GM15510 (cell line): ENCODE data around the gene PPTC7.

Source experiments
- POLR2A ChIP-seq: IDR thresholded peaks from 3 replicates; pipeline ENCODE4 v1.6.1; 2011; ENCODE audit warnings: borderline replicate concordance; ENCODE audit not compliant: insufficient read length; ENCODE audit errors: extremely low read depth

PPTC7 gene, protein sequence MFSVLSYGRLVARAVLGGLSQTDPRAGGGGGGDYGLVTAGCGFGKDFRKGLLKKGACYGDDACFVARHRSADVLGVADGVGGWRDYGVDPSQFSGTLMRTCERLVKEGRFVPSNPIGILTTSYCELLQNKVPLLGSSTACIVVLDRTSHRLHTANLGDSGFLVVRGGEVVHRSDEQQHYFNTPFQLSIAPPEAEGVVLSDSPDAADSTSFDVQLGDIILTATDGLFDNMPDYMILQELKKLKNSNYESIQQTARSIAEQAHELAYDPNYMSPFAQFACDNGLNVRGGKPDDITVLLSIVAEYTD

GRCh38 chr12:110583137-110584059, at the start of gene PPTC7:
PPTC7 (minus strand) TSS chr12:110583318; CDS start chr12:110583031, 287 bp downstream.
- peak; percentile 92 for TF ChIP-seq POLR2A

GRCh38 chr12:110627500-110628195, 44.5 kb upstream of the PPTC7 start:
- TF ChIP-seq POLR2A: no peak

- no peak for TF ChIP-seq POLR2A
Measured at GRCh38 chr12:110622582-110622981, 39.5 kb upstream of the PPTC7 start.

GRCh38 chr12:110619534-110619953, 36.4 kb upstream of the PPTC7 start:
- TF ChIP-seq POLR2A: no peak

DNA sequence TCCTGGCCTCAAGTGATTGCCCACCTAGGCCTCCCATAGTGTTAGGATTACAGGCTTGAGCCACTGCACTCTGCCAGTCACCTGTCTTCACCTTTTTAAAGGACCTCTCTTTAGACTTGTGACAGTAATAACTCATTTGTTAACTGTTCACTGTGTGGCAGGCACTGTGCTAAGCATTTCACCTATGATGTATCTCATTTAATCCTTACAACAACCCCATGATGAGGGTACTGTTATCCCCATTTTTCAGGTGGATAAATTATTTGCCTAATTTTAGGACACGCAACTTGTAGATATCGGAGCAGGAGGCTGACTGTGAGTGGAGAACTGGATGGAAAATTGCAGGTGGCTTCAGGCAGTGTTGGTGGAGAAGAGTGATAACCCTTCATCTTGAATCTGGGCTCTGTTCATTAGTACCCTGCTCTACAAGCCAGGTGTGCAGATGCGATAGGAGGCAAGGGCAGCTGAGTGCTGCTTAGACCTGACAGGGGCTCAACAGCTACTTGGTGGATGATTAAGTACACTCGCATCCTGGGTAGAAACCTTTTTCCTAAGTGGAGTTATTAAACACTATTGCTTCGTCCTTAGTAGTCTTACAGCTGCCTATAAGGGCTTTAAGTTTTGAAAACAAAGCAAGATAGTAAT, 33.5 kb upstream of the PPTC7 start:
- no peak for TF ChIP-seq POLR2A

GRCh38 chr12:110615171-110615570, 32.1 kb upstream of the PPTC7 start:
- TF ChIP-seq POLR2A: no peak

DNA sequence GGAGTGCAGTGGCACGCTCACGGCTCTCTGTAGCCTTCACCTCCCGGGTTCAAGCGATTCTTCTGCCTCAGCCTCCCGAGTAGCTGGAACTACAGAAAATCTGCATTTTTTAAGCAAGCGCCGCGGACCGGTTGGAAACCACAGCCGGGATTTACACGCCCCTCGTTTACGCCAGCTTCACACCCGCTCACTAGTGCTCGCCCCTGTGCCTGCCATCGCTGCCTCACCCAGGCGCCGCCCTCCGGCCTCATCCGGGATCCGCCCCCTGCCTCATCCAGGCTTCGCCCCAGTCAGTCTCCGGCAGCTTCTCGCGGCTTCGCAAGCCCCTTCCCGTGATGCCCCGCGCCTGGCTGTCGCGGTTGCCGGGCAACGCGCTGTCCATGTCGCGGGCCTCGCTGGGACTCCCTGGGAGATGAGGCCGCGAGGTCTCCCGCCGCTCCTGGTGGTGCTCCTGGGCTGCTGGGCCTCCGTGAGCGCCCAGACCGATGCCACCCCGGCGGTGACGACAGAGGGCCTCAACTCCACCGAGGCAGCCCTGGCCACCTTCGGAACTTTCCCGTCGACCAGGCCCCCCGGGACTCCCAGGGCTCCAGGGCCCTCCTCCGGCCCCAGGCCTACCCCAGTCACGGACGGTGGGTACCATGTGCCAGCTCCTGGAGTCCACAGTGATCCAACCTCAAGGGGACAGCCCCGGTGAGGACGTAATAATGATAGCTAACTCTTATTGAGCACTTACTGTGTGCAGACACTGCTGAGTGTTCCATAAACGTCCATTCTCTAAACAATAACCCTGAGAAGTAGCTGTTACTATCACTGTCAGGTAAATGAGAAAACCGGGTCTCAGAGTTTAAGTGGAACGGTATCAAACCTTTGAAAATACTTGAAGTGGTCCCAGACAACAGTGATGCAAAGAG, 30.9 kb upstream of the PPTC7 start, which contains the start of gene TCTN1:
TCTN1 (plus strand) TSS at position 359 of the 914 bp plus-strand sequence; CDS start at position 413, 54 bp downstream.
- peak; percentile 91 for TF ChIP-seq POLR2A

DNA sequence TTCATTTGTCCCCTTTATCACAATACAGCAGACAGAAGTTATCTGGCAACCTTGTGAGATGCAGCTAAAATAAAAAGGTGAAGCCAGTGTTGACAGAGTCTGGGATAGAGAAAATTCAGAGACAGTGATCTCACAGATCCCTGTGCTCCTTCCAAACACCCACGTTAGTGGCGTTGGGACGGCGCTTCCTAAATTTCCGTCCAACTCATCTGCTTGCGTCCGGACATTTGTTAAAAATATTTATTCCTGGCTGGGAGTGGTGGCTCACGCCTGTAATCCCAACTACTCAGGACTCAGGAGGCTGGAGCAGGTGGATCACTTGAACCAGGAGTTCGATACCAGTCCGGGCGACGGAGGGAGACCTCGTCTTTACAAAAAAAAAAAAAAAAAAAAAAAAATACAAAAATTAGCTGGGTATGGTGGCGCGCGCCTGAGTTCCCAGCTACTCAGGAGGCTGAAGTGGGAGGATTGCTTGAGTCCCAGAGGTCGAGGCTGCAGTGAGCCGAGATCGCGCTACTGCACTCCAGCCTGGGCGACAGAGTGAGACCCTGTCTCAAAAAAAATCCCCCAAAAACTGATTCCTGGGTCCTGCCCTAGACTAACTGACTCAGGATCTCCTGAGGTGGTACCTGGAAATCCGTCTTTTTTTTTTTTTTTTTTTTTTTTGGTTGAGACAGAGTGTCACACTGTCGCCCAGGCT, 30.1 kb upstream of the PPTC7 start:
- TF ChIP-seq POLR2A: no peak

DNA sequence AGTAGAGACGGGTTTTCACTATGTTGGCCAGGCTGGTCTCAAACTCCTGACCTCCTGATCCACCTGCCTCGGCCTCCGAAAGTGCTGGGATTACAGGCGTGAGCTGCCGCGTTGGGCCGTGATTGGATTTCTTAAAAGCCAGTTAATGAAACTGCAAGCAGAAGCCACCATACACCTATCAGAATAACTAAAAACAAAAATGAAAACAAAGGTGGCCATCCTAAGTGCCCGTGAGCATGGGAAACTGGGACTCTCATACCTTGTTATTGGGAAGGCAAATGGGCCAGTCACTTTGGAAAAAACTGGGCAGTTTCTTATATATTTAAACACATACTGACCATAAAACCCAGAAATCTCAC, 23.1 kb upstream of the PPTC7 start:
- no peak for TF ChIP-seq POLR2A

GRCh38 chr12:110600254-110600653, 17.1 kb upstream of the PPTC7 start:
- TF ChIP-seq POLR2A: no peak

DNA sequence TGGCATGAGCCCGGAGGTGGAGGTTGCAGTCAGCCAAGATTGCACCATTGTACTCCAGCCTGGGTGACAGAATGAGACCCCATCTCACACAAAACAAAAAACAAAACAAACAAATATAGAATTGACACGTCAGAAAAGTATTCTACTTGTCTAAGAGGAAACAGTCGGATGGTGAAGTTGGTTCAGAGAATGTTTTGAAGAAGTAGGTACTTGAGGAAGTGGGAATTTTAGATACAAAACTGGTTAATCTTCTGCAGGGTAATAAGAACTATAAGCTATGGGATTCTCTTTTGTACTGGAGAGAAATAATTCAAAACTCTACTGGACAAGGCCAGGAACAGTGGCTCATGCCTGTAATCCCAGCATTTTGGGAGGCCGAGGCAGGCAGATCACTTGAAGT, 16.2 kb upstream of the PPTC7 start:
- no peak for TF ChIP-seq POLR2A

DNA sequence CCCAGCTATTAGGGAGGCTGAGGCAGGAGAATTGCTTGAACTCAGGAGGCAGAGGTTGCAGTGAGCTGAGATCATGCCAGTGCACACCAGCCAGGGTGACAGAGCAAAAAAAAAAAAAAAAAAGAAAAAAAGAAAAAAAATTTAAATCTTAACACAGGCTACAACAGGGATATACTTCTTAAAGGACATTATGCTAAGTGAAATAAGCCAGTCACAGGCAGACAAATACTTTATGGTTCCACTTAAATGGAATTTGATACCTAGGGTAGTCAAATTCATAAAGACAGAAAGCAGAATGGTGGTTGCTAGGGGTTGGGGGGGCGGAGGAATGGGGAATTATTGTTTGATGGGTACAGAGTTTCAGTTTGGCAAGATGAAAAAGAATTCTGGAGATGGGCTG, 14.8 kb upstream of the PPTC7 start:
- TF ChIP-seq POLR2A: no peak

DNA sequence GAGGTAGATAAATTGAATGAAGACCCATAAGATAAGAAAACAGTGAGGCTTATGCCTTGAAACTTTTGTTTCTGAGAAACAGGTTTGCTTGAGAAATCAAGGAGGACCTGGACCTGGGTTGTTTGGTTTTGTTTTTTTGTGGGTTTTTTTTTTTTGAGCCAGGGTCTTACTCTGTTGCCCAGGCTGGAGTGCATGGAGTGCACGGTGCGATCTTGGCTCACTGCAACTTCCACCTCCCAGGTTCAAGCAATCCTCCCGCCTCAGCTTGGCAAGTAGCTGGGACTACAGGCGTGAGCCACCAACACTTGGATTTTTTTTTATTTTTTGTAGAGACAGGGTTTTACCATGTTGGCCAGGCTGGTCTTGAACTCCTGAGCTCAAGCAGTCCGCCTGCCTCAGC, 9.0 kb upstream of the PPTC7 start:
- no peak for TF ChIP-seq POLR2A
